Panc1 (cell line): ENCODE results near the gene ACTL7A. TPM values are rescaled to one million over a fixed set of nuclear protein-coding genes. Genes with fewer than 3 reads are reported as not detected.

Source experiments
- ATAC-seq: fragments of 200-7000 bp; cut with Tn5 transposase; 2 replicates; pipeline ENCODE4 v1.9.1; 2020; ENCODE audit warnings: mild to moderate bottlenecking, moderate library complexity
- BruUV-seq: library from RNA; stranded (reverse); fragments of 400-500 nt; replicated peaks from 2 replicates; lab custom pipeline; 2021; lab: Mats Ljungman, UMichigan
- CTCF ChIA-PET: fragments of 300-600 bp; sonication (Branson Sonifier 250); formaldehyde crosslinking; loops from one replicate; lab custom pipeline; 2022; ENCODE audit warnings: antibody characterized with exemption; lab: Charles Lee
- POLR2A ChIA-PET: fragments of 300-600 bp; sonication (Branson Sonifier 250); formaldehyde crosslinking; loops from one replicate; lab custom pipeline; 2022; ENCODE audit warnings: antibody characterized with exemption; lab: Charles Lee
- DNase-seq: peaks from one replicate; pipeline ENCODE4 v3.0.0-alpha.2; 2010; ENCODE audit warnings: low read depth, low spot score
- H3K27ac ChIP-seq: 2 replicates; pipeline ENCODE4 v1.5.1; 2011; ENCODE audit warnings: mild to moderate bottlenecking, low read length, inconsistent platforms
- H3K27me3 ChIP-seq: fragments of 200-500 bp; sonication (Bioruptor generic); 2 replicates; pipeline ENCODE4 v1.6.0; 2014; ENCODE audit warnings: low read length, inconsistent platforms; ENCODE audit not compliant: control insufficient read depth, insufficient read depth
- H3K36me3 ChIP-seq: fragments of 200-500 bp; sonication (Bioruptor generic); 2 replicates; pipeline ENCODE4 v1.5.1; 2014; ENCODE audit warnings: inconsistent platforms, mild to moderate bottlenecking, low read length, moderate library complexity; ENCODE audit not compliant: control insufficient read depth, insufficient read depth
- H3K4me1 ChIP-seq: 2 replicates; pipeline ENCODE4 v1.5.1; 2011; ENCODE audit warnings: inconsistent platforms, mild to moderate bottlenecking, low read length, moderate library complexity; ENCODE audit not compliant: control insufficient read depth, insufficient read depth
- H3K4me3 ChIP-seq, 2 experiments: 2 replicates each; pipeline ENCODE4 v1.5.1; 2011 to 2012; ENCODE audit warnings: low read depth in 2 of 2, low read length in 2 of 2, mild to moderate bottlenecking in 2 of 2, inconsistent platforms in 1 of 2, moderate library complexity in 1 of 2
- H3K9me3 ChIP-seq: fragments of 200-500 bp; sonication (Bioruptor generic); 2 replicates; pipeline ENCODE4 v1.5.1; 2014; ENCODE audit warnings: low read depth, mild to moderate bottlenecking, inconsistent platforms, low read length, moderate library complexity; ENCODE audit not compliant: control insufficient read depth, insufficient read depth
- CTCF ChIP-seq: fragments of 450-650 bp; IDR thresholded peaks from 2 replicates; pipeline ENCODE4 v1.5.1; 2017; ENCODE audit warnings: mild to moderate bottlenecking
- POLR2AphosphoS5 ChIP-seq: IDR thresholded peaks from 2 replicates; pipeline ENCODE4 v1.6.1; 2012; ENCODE audit warnings: mild to moderate bottlenecking, low read depth, low read length, moderate library complexity
- REST ChIP-seq, 2 experiments: IDR thresholded peaks; 2 replicates each; pipeline ENCODE4 v1.6.1; 2011 to 2012; ENCODE audit warnings: low read depth in 2 of 2, control low read depth in 1 of 2, low read length in 1 of 2, mild to moderate bottlenecking in 1 of 2, moderate library complexity in 1 of 2; ENCODE audit not compliant: insufficient read depth in 1 of 2
- SIN3A ChIP-seq: IDR thresholded peaks from 2 replicates; pipeline ENCODE4 v1.6.1; 2012; ENCODE audit warnings: low read depth, mild to moderate bottlenecking, low read length, moderate library complexity, borderline replicate concordance; ENCODE audit not compliant: insufficient read depth
- TCF7L2 ChIP-seq: IDR thresholded peaks from 2 replicates; pipeline ENCODE4 v1.6.1; 2011; ENCODE audit warnings: mild to moderate bottlenecking, low read depth, low read length, inconsistent platforms
- in situ Hi-C: cut with HindIII; loops from 2 replicates; pipeline ENCODE4 v1.10.0; 2016; ENCODE audit warnings: low sequenced_read_pairs, low pct_unique_long_range_greater_than_20kb
- intact Hi-C: fragments of 100-400 bp; cut with micrococcal nuclease; formaldehyde crosslinking; loops from one replicate; pipeline ENCODE4 v1.10.0; 2022; ENCODE audit not compliant: unreplicated experiment
- total RNA-seq: library from RNA; stranded (reverse); gene quantifications from one replicate; pipeline ENCODE4 v1.2.1, GENCODE V29; 2021; ENCODE audit not compliant: unreplicated experiment

ACTL7A gene
- total RNA-seq, 1 experiment from 2014 or later, result not detected

- in situ Hi-C loops, result no loop called here
- Histone ChIP-seq H3K9me3 (no peaks in the 10 kb centered on the region), H3K36me3 (peaks cover 6% of the 10 kb centered on the region; the same call in 1 of the 2 replicates), H3K27ac (no peak overlapping the region), H3K27me3 (no peaks in the 10 kb centered on the region), H3K4me1 (no peaks in the 10 kb centered on the region), H3K4me3 (no peak overlapping the region)
- BruUV-seq, result no TSS peak
- CTCF ChIA-PET, result no interaction called here
- POLR2A ChIA-PET, result no interaction called here
- no peak for DNase-seq
- TF ChIP-seq SIN3A, result no peak
- no peak for TF ChIP-seq REST (IDR thresholded peaks at IDR 0.05; ENCODE audit: insufficient read depth in 1 of 2, low read depth in 2 of 2, low read length in 1 of 2)
- TF ChIP-seq POLR2AphosphoS5, result no peak
- ATAC-seq, result no peak
- intact Hi-C loops, result no loop called here
Observed at GRCh38 chr9:108880738-108881316, 18.8 kb downstream of the ACTL7A start.

GRCh38 chr9:108882052-108882888 lies 20.2 kb downstream of the ACTL7A start:
- in situ Hi-C loops, result no loop called here
- no peak overlapping the region for H3K4me3 ChIP-seq
- no peak for TF ChIP-seq SIN3A
- no peak for TF ChIP-seq CTCF
- TF ChIP-seq POLR2AphosphoS5, result no peak
- TF ChIP-seq REST (IDR thresholded peaks at IDR 0.05; ENCODE audit: insufficient read depth in 1 of 2, low read depth in 2 of 2, low read length in 1 of 2), result no peak
- no peak for TF ChIP-seq TCF7L2
- peaks cover 6% of the 10 kb centered on the region; the same call in 1 of the 2 replicates for H3K36me3 ChIP-seq
- BruUV-seq, result no TSS peak
- CTCF ChIA-PET, result no interaction called here
- H3K27me3 ChIP-seq, result no peaks in the 10 kb centered on the region
- no peak for DNase-seq
- no peaks in the 10 kb centered on the region for H3K4me1 ChIP-seq
- ATAC-seq, result no peak
- intact Hi-C loops, result no loop called here
- POLR2A ChIA-PET, result no interaction called here
- H3K27ac ChIP-seq, result no peak overlapping the region
- no peaks in the 10 kb centered on the region for H3K9me3 ChIP-seq
